H9 (cell line): ENCODE results near the gene UQCRC2. TPM values are rescaled to one million over a fixed set of nuclear protein-coding genes. Genes with fewer than 3 reads are reported as not detected.

Experiments
- DNase-seq: peaks from one replicate; pipeline ENCODE4 v3.0.0-alpha.2; 2017
- H2AFZ ChIP-seq: one replicate; pipeline ENCODE4 v1.6.1; 2013; ENCODE audit warnings: mild to moderate bottlenecking, low read length, control low read depth, moderate library complexity
- H2AK5ac ChIP-seq: 2 replicates; pipeline ENCODE4 v1.6.1; 2013; ENCODE audit warnings: low read length, control low read depth, mixed read lengths; ENCODE audit not compliant: insufficient read length
- H2BK120ac ChIP-seq: one replicate; pipeline ENCODE4 v1.6.1; 2013; ENCODE audit warnings: low read depth, mild to moderate bottlenecking, low read length, control low read depth, inconsistent platforms; ENCODE audit not compliant: poor library complexity, severe bottlenecking
- H2BK12ac ChIP-seq: 2 replicates; pipeline ENCODE4 v1.6.1; 2013; ENCODE audit warnings: low read length, control low read depth, mixed read lengths, low read depth; ENCODE audit not compliant: insufficient read length
- H2BK15ac ChIP-seq: 2 replicates; pipeline ENCODE4 v1.6.1; 2013; ENCODE audit warnings: low read depth, low read length, control low read depth
- H2BK20ac ChIP-seq: one replicate; pipeline ENCODE4 v1.6.1; 2013; ENCODE audit warnings: low read depth, mild to moderate bottlenecking, low read length, control low read depth, inconsistent platforms; ENCODE audit not compliant: poor library complexity, severe bottlenecking
- H2BK5ac ChIP-seq: 2 replicates; pipeline ENCODE4 v1.6.1; 2013; ENCODE audit warnings: low read length, control low read depth, mixed read lengths; ENCODE audit not compliant: insufficient read length
- H3K14ac ChIP-seq: 2 replicates; pipeline ENCODE4 v1.6.1; 2013; ENCODE audit warnings: low read length, control low read depth; ENCODE audit not compliant: insufficient read depth
- H3K18ac ChIP-seq: 2 replicates; pipeline ENCODE4 v1.6.1; 2013; ENCODE audit warnings: low read depth, mild to moderate bottlenecking, mixed read lengths, low read length, control low read depth; ENCODE audit not compliant: insufficient read length
- H3K23ac ChIP-seq: 2 replicates; pipeline ENCODE4 v1.6.1; 2013; ENCODE audit warnings: low read length, control low read depth, mixed read lengths, low read depth; ENCODE audit not compliant: insufficient read length
- H3K23me2 ChIP-seq: 2 replicates; pipeline ENCODE4 v1.6.1; 2013; ENCODE audit warnings: low read depth, mild to moderate bottlenecking, mixed read lengths, low read length, control low read depth; ENCODE audit not compliant: insufficient read length, poor library complexity, severe bottlenecking
- H3K27ac ChIP-seq: 2 replicates; pipeline ENCODE4 v1.5.1; 2013; ENCODE audit warnings: low read length, control low read depth, mixed read lengths, low read depth; ENCODE audit not compliant: insufficient read length
- H3K27me3 ChIP-seq: 2 replicates; pipeline ENCODE4 v1.6.1; 2013; ENCODE audit warnings: low read length, control low read depth, inconsistent platforms; ENCODE audit not compliant: insufficient read depth
- H3K4ac ChIP-seq: 2 replicates; pipeline ENCODE4 v1.6.1; 2013; ENCODE audit warnings: low read depth, mild to moderate bottlenecking, control low read depth, inconsistent platforms, low read length, moderate library complexity
- H3K4me1 ChIP-seq: 2 replicates; pipeline ENCODE4 v1.6.1; 2013; ENCODE audit warnings: low read length, control low read depth, inconsistent platforms; ENCODE audit not compliant: insufficient read depth
- H3K4me2 ChIP-seq: 2 replicates; pipeline ENCODE4 v1.6.1; 2013; ENCODE audit warnings: low read length, control low read depth, mixed read lengths; ENCODE audit not compliant: insufficient read length, insufficient read depth
- H3K56ac ChIP-seq: 2 replicates; pipeline ENCODE4 v1.6.1; 2013; ENCODE audit warnings: low read depth, mild to moderate bottlenecking, mixed read lengths, low read length, control low read depth; ENCODE audit not compliant: insufficient read length
- H3K79me1 ChIP-seq: 2 replicates; pipeline ENCODE4 v1.6.1; 2013; ENCODE audit warnings: low read depth, mild to moderate bottlenecking, moderate library complexity, low read length, control low read depth, inconsistent platforms; ENCODE audit not compliant: insufficient read depth, poor library complexity, severe bottlenecking
- H3K79me2 ChIP-seq: 2 replicates; pipeline ENCODE4 v1.6.1; 2013; ENCODE audit warnings: low read length, control low read depth, inconsistent platforms; ENCODE audit not compliant: insufficient read depth
- H3K9ac ChIP-seq: 2 replicates; pipeline ENCODE4 v1.6.1; 2013; ENCODE audit warnings: low read length, control low read depth, mixed read lengths; ENCODE audit not compliant: insufficient read length; ENCODE audit errors: extremely low read depth
- H3K9me3 ChIP-seq: one replicate; pipeline ENCODE4 v1.6.1; 2013; ENCODE audit warnings: low read depth, low read length, inconsistent platforms; ENCODE audit not compliant: control insufficient read depth
- H3T11ph ChIP-seq: one replicate; pipeline ENCODE4 v1.6.1; 2013; ENCODE audit warnings: mild to moderate bottlenecking, low read length, control low read depth, inconsistent platforms
- H4K20me1 ChIP-seq: one replicate; pipeline ENCODE4 v1.6.1; 2013; ENCODE audit not compliant: control insufficient read depth, insufficient read length, insufficient read depth
- H4K5ac ChIP-seq: 2 replicates; pipeline ENCODE4 v1.6.1; 2013; ENCODE audit warnings: low read depth, mild to moderate bottlenecking, mixed read lengths, low read length, control low read depth; ENCODE audit not compliant: insufficient read length
- H4K8ac ChIP-seq: replicated peaks from 2 replicates; pipeline ENCODE4 v1.6.1; 2013; ENCODE audit warnings: low read length, control low read depth, mixed read lengths, low read depth; ENCODE audit not compliant: insufficient read length
- H4K91ac ChIP-seq: 2 replicates; pipeline ENCODE4 v1.6.1; 2013; ENCODE audit warnings: low read depth, mild to moderate bottlenecking, moderate library complexity, mixed read lengths, low read length, control low read depth; ENCODE audit not compliant: insufficient read length
- H3K27ac Mint-ChIP-seq, 3 experiments: 2 replicates in 2 of 3; 3 replicates in 1 of 3; pipeline ENCODE4 v1.8.0; 2020 to 2021; ENCODE audit warnings: mixed read lengths in 3 of 3, mild to moderate bottlenecking in 1 of 3, moderate library complexity in 1 of 3
- H3K27me3 Mint-ChIP-seq: 2 replicates; pipeline ENCODE4 v1.8.0; 2021; ENCODE audit warnings: low read depth, mild to moderate bottlenecking, moderate library complexity, mixed read lengths
- H3K36me3 Mint-ChIP-seq, 3 experiments: 2 replicates in 2 of 3; 3 replicates in 1 of 3; pipeline ENCODE4 v1.8.0; 2020 to 2021; ENCODE audit warnings: low read depth in 3 of 3, mixed read lengths in 3 of 3; ENCODE audit not compliant: insufficient read depth in 1 of 3
- H3K4me1 Mint-ChIP-seq, 2 experiments: 2 replicates each; pipeline ENCODE4 v1.8.0; 2020; ENCODE audit warnings: mixed read lengths in 2 of 2
- H3K4me3 Mint-ChIP-seq, 2 experiments: 2 replicates in 1 of 2; 3 replicates in 1 of 2; pipeline ENCODE4 v1.8.0; 2020 to 2021; ENCODE audit warnings: mild to moderate bottlenecking in 2 of 2, mixed read lengths in 2 of 2, moderate library complexity in 1 of 2
- H3K9me3 Mint-ChIP-seq, 2 experiments: 2 replicates in 1 of 2; 3 replicates in 1 of 2; pipeline ENCODE4 v1.8.0; 2020; ENCODE audit warnings: mild to moderate bottlenecking in 2 of 2, mixed read lengths in 2 of 2, moderate library complexity in 1 of 2
- WGBS: extraction: QIAGEN DNeasy Blood & Tissue Kit; methylation state at CpG from one replicate; pipeline ENCODE4 v1.1.7; 2013; ENCODE audit warnings: missing lambda C conversion rate, low lambda C conversion rate, mixed read lengths; ENCODE audit not compliant: insufficient read length; ENCODE audit errors: extremely low coverage; 5-methylcytosine and 5-hydroxymethylcytosine counted together
- total RNA-seq: library from RNA; stranded (reverse); gene quantifications from 2 replicates; pipeline ENCODE4 v1.2.1, GENCODE V29; 2021
- TF ChIP-seq, protein P1 (sequence below): fragments of 200-600 bp; sonication (generic); conservative IDR thresholded peaks from 3 replicates; pipeline ENCODE4 v1.8.0; 2021; ENCODE audit warnings: antibody characterized with exemption, mild to moderate bottlenecking

UQCRC2 gene
- total RNA-seq, 1 experiment from 2014 or later: 228 TPM

DNA sequence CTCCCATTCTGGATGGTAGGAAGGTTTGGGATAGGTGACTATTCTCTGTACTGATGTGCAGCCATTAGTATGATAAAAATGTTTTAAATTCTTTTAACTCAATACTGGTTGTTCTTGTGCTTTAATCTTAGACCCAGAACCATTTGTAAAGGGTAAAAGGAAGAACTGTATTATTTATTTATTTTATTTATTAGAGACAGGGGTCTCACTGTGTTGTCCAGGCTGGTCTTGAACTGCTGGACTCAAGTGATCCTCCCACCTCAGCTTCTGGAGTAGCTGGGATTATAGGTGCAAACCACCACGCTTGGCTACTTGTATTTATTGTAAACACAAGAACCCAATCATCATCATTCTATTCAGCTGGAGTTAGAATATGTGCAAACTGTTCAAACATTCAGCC, 52.6 kb downstream of the UQCRC2 start:
- TF ChIP-seq, protein P1, sequence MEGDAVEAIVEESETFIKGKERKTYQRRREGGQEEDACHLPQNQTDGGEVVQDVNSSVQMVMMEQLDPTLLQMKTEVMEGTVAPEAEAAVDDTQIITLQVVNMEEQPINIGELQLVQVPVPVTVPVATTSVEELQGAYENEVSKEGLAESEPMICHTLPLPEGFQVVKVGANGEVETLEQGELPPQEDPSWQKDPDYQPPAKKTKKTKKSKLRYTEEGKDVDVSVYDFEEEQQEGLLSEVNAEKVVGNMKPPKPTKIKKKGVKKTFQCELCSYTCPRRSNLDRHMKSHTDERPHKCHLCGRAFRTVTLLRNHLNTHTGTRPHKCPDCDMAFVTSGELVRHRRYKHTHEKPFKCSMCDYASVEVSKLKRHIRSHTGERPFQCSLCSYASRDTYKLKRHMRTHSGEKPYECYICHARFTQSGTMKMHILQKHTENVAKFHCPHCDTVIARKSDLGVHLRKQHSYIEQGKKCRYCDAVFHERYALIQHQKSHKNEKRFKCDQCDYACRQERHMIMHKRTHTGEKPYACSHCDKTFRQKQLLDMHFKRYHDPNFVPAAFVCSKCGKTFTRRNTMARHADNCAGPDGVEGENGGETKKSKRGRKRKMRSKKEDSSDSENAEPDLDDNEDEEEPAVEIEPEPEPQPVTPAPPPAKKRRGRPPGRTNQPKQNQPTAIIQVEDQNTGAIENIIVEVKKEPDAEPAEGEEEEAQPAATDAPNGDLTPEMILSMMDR: no peak
- no peaks in the 10 kb centered on the region for H3K36me3 Mint-ChIP-seq
- Histone ChIP-seq H3K27ac (no peak overlapping the region), H2BK20ac (no peak overlapping the region), H2BK120ac (no peak overlapping the region), H4K8ac (no peak overlapping the region), H4K5ac (no peak overlapping the region), H3K27me3 (no peaks in the 10 kb centered on the region; the same call in 1 of the 2 replicates), H3K79me1 (no peaks in the 10 kb centered on the region), H3K9me3 (no peaks in the 10 kb centered on the region), H3K9ac (no peak overlapping the region), H3K56ac (no peak overlapping the region), H3K4me2 (no peak overlapping the region), H3K23me2 (peaks cover 20% of the 10 kb centered on the region), H3K79me2 (no peaks in the 10 kb centered on the region; the same call in 1 of the 2 replicates), H2BK5ac (no peak overlapping the region), H3T11ph (no peak overlapping the region), H3K4ac (no peak overlapping the region), H3K4me1 (peaks cover 3% of the 10 kb centered on the region; the same call in 1 of the 2 replicates), H3K23ac (no peak overlapping the region), H2AFZ (no peak overlapping the region), H2AK5ac (no peak overlapping the region), H4K91ac (no peak overlapping the region), H4K20me1 (no peaks in the 10 kb centered on the region), H3K14ac (no peak overlapping the region), H2BK15ac (no peak overlapping the region), H2BK12ac (no peak overlapping the region), H3K18ac (no peak overlapping the region)
- peaks cover 17 to 18% of the 10 kb centered on the region in 2 experiments for H3K4me1 Mint-ChIP-seq
- no CpG with 5 or more reads among the region's 1 CpG for WGBS
- H3K27ac Mint-ChIP-seq: no peak overlapping the region
- peaks cover 19% of the 10 kb centered on the region for H3K27me3 Mint-ChIP-seq
- H3K4me3 Mint-ChIP-seq: no peak overlapping the region
- no peak for DNase-seq
- no peaks in the 10 kb centered on the region; a peak in 1 of 5 replicates for H3K9me3 Mint-ChIP-seq
